SK-N-SH (cell line): ENCODE data around the gene DGKH. TPM values are rescaled to one million over a fixed set of nuclear protein-coding genes. Genes with fewer than 3 reads are reported as not detected.

Experiments used
- CTCF ChIA-PET: fragments of 300-600, 350-600 bp; formaldehyde crosslinking; extraction: SDS; loops from one replicate; lab custom pipeline; 2021; lab: Yijun Ruan, JAX
- POLR2A ChIA-PET: fragments of 350-600 bp; sonication (Branson Sonifier 250); formaldehyde crosslinking; extraction: SDS; loops from one replicate; lab custom pipeline; 2020; ENCODE audit warnings: antibody characterized with exemption, inconsistent platforms; lab: Yijun Ruan, JAX
- DNase-seq: peaks from one replicate; pipeline ENCODE4 v3.0.0; 2012
- H2AFZ ChIP-seq: fragments of 200-600 bp; sonication (generic); 2 replicates; pipeline ENCODE4 v1.8.1; 2016; ENCODE audit warnings: antibody characterized with exemption, mild to moderate bottlenecking, low read depth
- H3F3A ChIP-seq: fragments of 200-600 bp; sonication (generic); replicated peaks from 2 replicates; pipeline ENCODE3; 2016; ENCODE audit warnings: antibody characterized with exemption, mild to moderate bottlenecking; ENCODE audit not compliant: insufficient read depth
- H3K27ac ChIP-seq, 2 experiments: fragments of 200-500 bp in 1 of 2; fragments of 200-600 bp in 1 of 2; sonication (Bioruptor generic) in 1 of 2; sonication (generic), shearing (Covaris generic) in 1 of 2; 2 replicates each; pipeline versions ENCODE4 v1.5.1 to v1.6.1; 2014 to 2016; ENCODE audit warnings: low read depth in 2 of 2, inconsistent platforms in 1 of 2, low read length in 1 of 2, mild to moderate bottlenecking in 1 of 2, mixed read lengths in 1 of 2
- H3K27me3 ChIP-seq: fragments of 200-600 bp; sonication (generic), shearing (Covaris generic); 2 replicates; pipeline ENCODE4 v1.6.1; 2016; ENCODE audit warnings: mixed run types; ENCODE audit not compliant: insufficient read depth
- H3K36me3 ChIP-seq, 2 experiments: fragments of 200-500 bp in 1 of 2; fragments of 200-600 bp in 1 of 2; sonication (Bioruptor generic) in 1 of 2; sonication (generic) in 1 of 2; replicated peaks in 1 of 2; 2 replicates each; pipeline versions ENCODE3 to v1.5.1; 2014 to 2016; ENCODE audit warnings: low read length in 1 of 2, mild to moderate bottlenecking in 1 of 2; ENCODE audit not compliant: insufficient read depth in 2 of 2, control insufficient read depth in 1 of 2
- H3K4me1 ChIP-seq, 2 experiments: fragments of 200-500 bp in 1 of 2; fragments of 200-600 bp in 1 of 2; sonication (Bioruptor generic) in 1 of 2; sonication (generic), shearing (Covaris generic) in 1 of 2; 2 replicates each; pipeline versions ENCODE4 v1.5.1 to v1.6.1; 2014 to 2016; ENCODE audit warnings: low read depth in 1 of 2, low read length in 1 of 2, mixed run types in 1 of 2; ENCODE audit not compliant: insufficient read depth in 2 of 2, control insufficient read depth in 1 of 2
- H3K4me2 ChIP-seq: fragments of 200-600 bp; sonication (generic), shearing (Covaris generic); 2 replicates; pipeline ENCODE4 v1.6.1; 2017; ENCODE audit warnings: mixed run types
- H3K4me3 ChIP-seq, 2 experiments: fragments of 200-500 bp in 1 of 2; fragments of 200-600 bp in 1 of 2; sonication (Bioruptor generic) in 1 of 2; sonication (generic), shearing (Covaris generic) in 1 of 2; 2 replicates each; pipeline versions ENCODE4 v1.5.1 to v1.8.1; 2014 to 2016; ENCODE audit warnings: low read depth in 2 of 2, inconsistent platforms in 1 of 2, low read length in 1 of 2, mild to moderate bottlenecking in 1 of 2, mixed read lengths in 1 of 2, moderate library complexity in 1 of 2
- H3K79me2 ChIP-seq: fragments of 200-600 bp; sonication (generic); 2 replicates; pipeline ENCODE4 v1.8.1; 2017; ENCODE audit warnings: mild to moderate bottlenecking; ENCODE audit not compliant: insufficient read depth
- H3K9ac ChIP-seq: fragments of 200-600 bp; sonication (generic); 2 replicates; pipeline ENCODE4 v1.6.1; 2017; ENCODE audit warnings: mixed run types
- H3K9me2 ChIP-seq: fragments of 200-600 bp; sonication (generic); 2 replicates; pipeline ENCODE4 v1.6.1; 2017; ENCODE audit warnings: mixed run types
- H3K9me3 ChIP-seq: fragments of 200-600 bp; sonication (generic); 2 replicates; pipeline ENCODE4 v1.6.1; 2017; ENCODE audit warnings: mixed run types, mild to moderate bottlenecking, moderate library complexity
- H4K20me1 ChIP-seq: fragments of 200-600 bp; sonication (generic); 2 replicates; pipeline ENCODE4 v1.6.1; 2017; ENCODE audit warnings: mild to moderate bottlenecking, mixed run types; ENCODE audit not compliant: insufficient read depth
- ELF1 ChIP-seq: IDR thresholded peaks from 2 replicates; pipeline ENCODE4 v1.4.0; 2012
- EP300 ChIP-seq, 2 experiments: IDR thresholded peaks; 2 replicates each; pipeline versions ENCODE4 v1.4.0 to v1.6.1; 2012; ENCODE audit warnings: borderline replicate concordance in 1 of 2, low read depth in 1 of 2, low read length in 1 of 2
- EZH2phosphoT487 ChIP-seq: fragments of 200-600 bp; sonication (generic); IDR thresholded peaks from 2 replicates; pipeline ENCODE4 v1.6.1; 2017; ENCODE audit warnings: low read depth, mixed run types, mild to moderate bottlenecking, antibody characterized with exemption, moderate library complexity, borderline replicate concordance
- FOSL2 ChIP-seq: IDR thresholded peaks from 2 replicates; pipeline ENCODE4 v1.4.0; 2012; ENCODE audit warnings: low read depth, mild to moderate bottlenecking, moderate library complexity, borderline replicate concordance
- FOXJ3 ChIP-seq: sonication (generic); formaldehyde crosslinking; IDR thresholded peaks from 2 replicates; pipeline ENCODE4 v1.5.1; 2020; ENCODE audit warnings: mild to moderate bottlenecking, missing genetic modification reagents
- GATA2 ChIP-seq: sonication (generic); formaldehyde crosslinking; IDR thresholded peaks from 2 replicates; pipeline ENCODE4 v1.5.0; 2020; ENCODE audit warnings: mild to moderate bottlenecking, missing genetic modification reagents
- JUND ChIP-seq: IDR thresholded peaks from 2 replicates; pipeline ENCODE4 v1.4.0; 2012
- NFIC ChIP-seq: IDR thresholded peaks from 2 replicates; pipeline ENCODE4 v1.4.0; 2012; ENCODE audit warnings: borderline replicate concordance
- NRF1 ChIP-seq: IDR thresholded peaks from 2 replicates; pipeline ENCODE4 v1.6.1; 2012; ENCODE audit warnings: low read depth, mild to moderate bottlenecking, low read length
- RCOR1 ChIP-seq: fragments of 150-350 bp; IDR thresholded peaks from 2 replicates; pipeline ENCODE4 v1.6.1; 2017; ENCODE audit warnings: antibody characterized with exemption, low read length
- SIN3A ChIP-seq: IDR thresholded peaks from 2 replicates; pipeline ENCODE4 v1.6.1; 2012; ENCODE audit warnings: low read depth, mild to moderate bottlenecking, low read length, moderate library complexity, borderline replicate concordance
- SMC3 ChIP-seq: IDR thresholded peaks from 2 replicates; pipeline ENCODE4 v1.6.1; 2012; ENCODE audit warnings: low read depth, low read length, improper control_type of control experiment
- TCF12 ChIP-seq: IDR thresholded peaks from 2 replicates; pipeline ENCODE4 v1.4.0; 2012
- YY1 ChIP-seq: IDR thresholded peaks from 2 replicates; pipeline ENCODE4 v1.4.0; 2012; ENCODE audit warnings: low read depth, mild to moderate bottlenecking
- WGBS: methylation state at CpG from one replicate; pipeline ENCODE4 v1.1.6; 2017; ENCODE audit warnings: low lambda C conversion rate; 5-methylcytosine and 5-hydroxymethylcytosine counted together
- polyA plus RNA-seq, 3 experiments: library from polyadenylated mRNA; depleted of rRNA; stranded (reverse); fragments of >200 nt; gene quantifications; 2 replicates each; pipeline ENCODE4 v1.2.3, GENCODE V29; 2012
- TF ChIP-seq, protein P1 (sequence below): IDR thresholded peaks from 2 replicates; pipeline ENCODE4 v1.6.1; 2012; ENCODE audit warnings: mild to moderate bottlenecking, low read depth, low read length, moderate library complexity
- TF ChIP-seq, protein P2 (sequence below): fragments of 200-600 bp; sonication (generic); IDR thresholded peaks from 2 replicates; pipeline ENCODE4 v1.6.1; 2017; ENCODE audit warnings: antibody characterized with exemption, mild to moderate bottlenecking, moderate library complexity
- TF ChIP-seq, protein P3 (sequence below): IDR thresholded peaks from 2 replicates; pipeline ENCODE4 v1.4.0; 2012; ENCODE audit warnings: low read depth

The DGKH gene
- polyA plus RNA-seq, 1 of the 3 experiments (the other 2 are of a cell fraction): 2.5 TPM

DNA sequence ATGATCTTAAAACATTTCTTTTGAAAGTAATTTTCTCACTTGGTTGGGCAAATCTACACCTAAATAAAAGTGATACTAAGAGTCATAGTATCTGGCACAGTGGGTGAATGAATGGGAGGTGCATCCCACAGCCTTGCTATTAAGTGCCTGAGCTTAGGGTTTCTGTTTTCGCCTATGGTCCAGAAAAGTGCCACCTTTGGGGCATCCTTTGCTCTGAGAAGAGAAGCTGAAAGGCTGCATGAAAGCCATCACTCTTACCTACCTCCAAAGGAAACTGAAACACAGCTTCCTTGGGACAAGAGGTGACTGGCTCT lies 167.9 kb downstream of the DGKH start (continued):
- no peak for TF ChIP-seq FOSL2

DNA sequence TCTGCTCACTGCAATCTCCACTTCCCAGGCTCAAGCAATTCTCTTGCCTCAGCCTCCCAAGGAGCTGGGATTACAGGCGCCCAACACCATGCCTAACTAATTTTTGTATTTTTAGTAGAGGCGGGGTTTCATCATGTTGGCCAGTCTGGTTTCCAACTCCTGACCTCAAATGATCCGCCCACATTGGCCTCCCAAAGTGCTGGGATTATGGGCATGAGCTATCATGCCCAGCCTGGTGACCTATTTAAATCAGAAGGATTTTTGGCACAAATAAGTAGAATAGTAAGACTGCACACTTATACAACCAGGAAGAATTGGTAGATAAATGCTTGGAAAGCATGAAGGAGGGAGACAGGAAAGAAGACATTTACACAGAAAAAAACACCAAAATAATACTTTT lies 170.1 kb downstream of the DGKH start:
- Histone ChIP-seq H2AFZ (no peak overlapping the region), H3K9ac (no peak overlapping the region), H3K9me3 (no peaks in the 10 kb centered on the region), H3K27ac (no peak overlapping the region), H3K9me2 (no peaks in the 10 kb centered on the region), H3K4me3 (no peak overlapping the region), H3K4me2 (no peak overlapping the region), H3K36me3 (peaks cover 35 to 37% of the 10 kb centered on the region in 2 experiments), H3K79me2 (no peaks in the 10 kb centered on the region), H3F3A (no peaks in the 10 kb centered on the region)
- DNase-seq: no peak
- CTCF ChIA-PET: no interaction called here
- 94% methylated on average over 3 of the region's 3 CpGs for WGBS
- POLR2A ChIA-PET: no interaction called here
- TF ChIP-seq FOXJ3 (CRISPR knock-in tag) (no peak), NFIC (no peak), JUND (no peak), FOSL2 (no peak), SIN3A (no peak), GATA2 (CRISPR knock-in tag) (no peak), EP300 (IDR thresholded peaks at IDR 0.05; ENCODE audit: borderline replicate concordance in 1 of 2, low read depth in 1 of 2, low read length in 1 of 2) (no peak), EZH2phosphoT487 (no peak), SMC3 (no peak), RCOR1 (no peak), TCF12 (no peak), ELF1 (no peak), NRF1 (no peak), YY1 (no peak)
- TF ChIP-seq, protein P1, sequence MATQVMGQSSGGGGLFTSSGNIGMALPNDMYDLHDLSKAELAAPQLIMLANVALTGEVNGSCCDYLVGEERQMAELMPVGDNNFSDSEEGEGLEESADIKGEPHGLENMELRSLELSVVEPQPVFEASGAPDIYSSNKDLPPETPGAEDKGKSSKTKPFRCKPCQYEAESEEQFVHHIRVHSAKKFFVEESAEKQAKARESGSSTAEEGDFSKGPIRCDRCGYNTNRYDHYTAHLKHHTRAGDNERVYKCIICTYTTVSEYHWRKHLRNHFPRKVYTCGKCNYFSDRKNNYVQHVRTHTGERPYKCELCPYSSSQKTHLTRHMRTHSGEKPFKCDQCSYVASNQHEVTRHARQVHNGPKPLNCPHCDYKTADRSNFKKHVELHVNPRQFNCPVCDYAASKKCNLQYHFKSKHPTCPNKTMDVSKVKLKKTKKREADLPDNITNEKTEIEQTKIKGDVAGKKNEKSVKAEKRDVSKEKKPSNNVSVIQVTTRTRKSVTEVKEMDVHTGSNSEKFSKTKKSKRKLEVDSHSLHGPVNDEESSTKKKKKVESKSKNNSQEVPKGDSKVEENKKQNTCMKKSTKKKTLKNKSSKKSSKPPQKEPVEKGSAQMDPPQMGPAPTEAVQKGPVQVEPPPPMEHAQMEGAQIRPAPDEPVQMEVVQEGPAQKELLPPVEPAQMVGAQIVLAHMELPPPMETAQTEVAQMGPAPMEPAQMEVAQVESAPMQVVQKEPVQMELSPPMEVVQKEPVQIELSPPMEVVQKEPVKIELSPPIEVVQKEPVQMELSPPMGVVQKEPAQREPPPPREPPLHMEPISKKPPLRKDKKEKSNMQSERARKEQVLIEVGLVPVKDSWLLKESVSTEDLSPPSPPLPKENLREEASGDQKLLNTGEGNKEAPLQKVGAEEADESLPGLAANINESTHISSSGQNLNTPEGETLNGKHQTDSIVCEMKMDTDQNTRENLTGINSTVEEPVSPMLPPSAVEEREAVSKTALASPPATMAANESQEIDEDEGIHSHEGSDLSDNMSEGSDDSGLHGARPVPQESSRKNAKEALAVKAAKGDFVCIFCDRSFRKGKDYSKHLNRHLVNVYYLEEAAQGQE: no peak
- TF ChIP-seq, protein P2, sequence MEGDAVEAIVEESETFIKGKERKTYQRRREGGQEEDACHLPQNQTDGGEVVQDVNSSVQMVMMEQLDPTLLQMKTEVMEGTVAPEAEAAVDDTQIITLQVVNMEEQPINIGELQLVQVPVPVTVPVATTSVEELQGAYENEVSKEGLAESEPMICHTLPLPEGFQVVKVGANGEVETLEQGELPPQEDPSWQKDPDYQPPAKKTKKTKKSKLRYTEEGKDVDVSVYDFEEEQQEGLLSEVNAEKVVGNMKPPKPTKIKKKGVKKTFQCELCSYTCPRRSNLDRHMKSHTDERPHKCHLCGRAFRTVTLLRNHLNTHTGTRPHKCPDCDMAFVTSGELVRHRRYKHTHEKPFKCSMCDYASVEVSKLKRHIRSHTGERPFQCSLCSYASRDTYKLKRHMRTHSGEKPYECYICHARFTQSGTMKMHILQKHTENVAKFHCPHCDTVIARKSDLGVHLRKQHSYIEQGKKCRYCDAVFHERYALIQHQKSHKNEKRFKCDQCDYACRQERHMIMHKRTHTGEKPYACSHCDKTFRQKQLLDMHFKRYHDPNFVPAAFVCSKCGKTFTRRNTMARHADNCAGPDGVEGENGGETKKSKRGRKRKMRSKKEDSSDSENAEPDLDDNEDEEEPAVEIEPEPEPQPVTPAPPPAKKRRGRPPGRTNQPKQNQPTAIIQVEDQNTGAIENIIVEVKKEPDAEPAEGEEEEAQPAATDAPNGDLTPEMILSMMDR: no peak
- TF ChIP-seq, protein P3, sequence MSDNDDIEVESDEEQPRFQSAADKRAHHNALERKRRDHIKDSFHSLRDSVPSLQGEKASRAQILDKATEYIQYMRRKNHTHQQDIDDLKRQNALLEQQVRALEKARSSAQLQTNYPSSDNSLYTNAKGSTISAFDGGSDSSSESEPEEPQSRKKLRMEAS: no peak
- TF ChIP-seq, all 33 proteins: peak for 0
- H3K27me3 ChIP-seq: no peaks in the 10 kb centered on the region
- H3K4me1 ChIP-seq: no peaks in the 10 kb centered on the region
- no peaks in the 10 kb centered on the region for H4K20me1 ChIP-seq
